Gastrocnemius medialis (tissue), 4 donors: ENCODE data around the gene TBX20.

ENCODE experiments used
- CTCF ChIP-seq, 5 experiments: fragments of 450-650 bp in 3 of 5; fragments of 200-600 bp in 2 of 5; sonication (generic) in 2 of 5; IDR thresholded peaks in 4 of 5; conservative IDR thresholded peaks in 1 of 5; 1 replicate in 4 of 5; 2 replicates in 1 of 5; pipeline ENCODE4 v1.5.1; 2016 to 2019; ENCODE audit warnings: antibody characterized with exemption in 5 of 5, mild to moderate bottlenecking in 3 of 5, moderate library complexity in 3 of 5
- POLR2A ChIP-seq, 2 donors: fragments of 450-650 bp; IDR thresholded peaks; one replicate each; pipeline ENCODE4 v1.6.1; 2017; ENCODE audit warnings: antibody characterized with exemption in 2 of 2, mild to moderate bottlenecking in 2 of 2, moderate library complexity in 2 of 2

- no peak for TF ChIP-seq CTCF (IDR thresholded peaks at IDR 0.05 in 4 of 5, conservative IDR thresholded peaks at IDR 0.05 in 1 of 5)
- TF ChIP-seq POLR2A (IDR thresholded peaks at IDR 0.05), result no peak
Observed at GRCh38 chr7:35241436-35241835, 12.5 kb downstream of the TBX20 start.
